WTC11 (cell line): ENCODE measurements around the gene ZRANB1. TPM values are rescaled to one million over a fixed set of nuclear protein-coding genes. Genes with fewer than 3 reads are reported as not detected.

Source experiments
- ATAC-seq: fragments of 200-7000 bp; cut with Tn5 transposase; 2 replicates; pipeline ENCODE4 v1.10.0; 2021; ENCODE audit warnings: mild to moderate bottlenecking, moderate library complexity
- CTCF ChIA-PET: fragments of 300-600 bp; sonication (Branson Sonifier 250); formaldehyde crosslinking; loops from one replicate; lab custom pipeline; 2021; ENCODE audit warnings: antibody characterized with exemption; lab: Charles Lee
- POLR2A ChIA-PET: fragments of 350-600 bp; sonication (Branson Sonifier 250); formaldehyde crosslinking; loops from one replicate; lab custom pipeline; 2021; ENCODE audit warnings: antibody characterized with exemption; lab: Charles Lee
- DNase-seq: peaks from one replicate; pipeline ENCODE4 v3.0.0; 2021; ENCODE audit warnings: low spot score
- H3K27ac Mint-ChIP-seq: 2 replicates; pipeline ENCODE4 v1.8.0; 2021; ENCODE audit warnings: mixed read lengths
- H3K27me3 Mint-ChIP-seq: 2 replicates; pipeline ENCODE4 v1.8.0; 2021; ENCODE audit warnings: low read depth, mild to moderate bottlenecking, moderate library complexity, mixed read lengths
- H3K36me3 Mint-ChIP-seq: 2 replicates; pipeline ENCODE4 v1.8.0; 2021; ENCODE audit warnings: mixed read lengths
- H3K4me1 Mint-ChIP-seq: 2 replicates; pipeline ENCODE4 v1.8.0; 2022; ENCODE audit warnings: mixed read lengths
- H3K4me3 Mint-ChIP-seq: 2 replicates; pipeline ENCODE4 v1.8.0; 2021; ENCODE audit warnings: mild to moderate bottlenecking, moderate library complexity, mixed read lengths
- H3K9me3 Mint-ChIP-seq: 2 replicates; pipeline ENCODE4 v1.8.0; 2021; ENCODE audit warnings: mixed read lengths
- ESRRA ChIP-seq: sonication (generic); formaldehyde crosslinking; IDR thresholded peaks from 2 replicates; pipeline ENCODE4 v1.8.1; 2022; ENCODE audit warnings: mild to moderate bottlenecking, missing genetic modification reagents, borderline replicate concordance
- ZNF138 ChIP-seq: sonication (generic); formaldehyde crosslinking; conservative IDR thresholded peaks from 2 replicates; pipeline ENCODE4 v1.8.1; 2022; ENCODE audit warnings: mild to moderate bottlenecking, moderate library complexity, missing genetic modification reagents
- ZNF232 ChIP-seq: sonication (generic); formaldehyde crosslinking; IDR thresholded peaks from 2 replicates; pipeline ENCODE4 v1.8.0; 2022; ENCODE audit warnings: mild to moderate bottlenecking, missing genetic modification reagents
- ZNF423 ChIP-seq: fragments of 250-450 bp; sonication (Bioruptor Pico); IDR thresholded peaks from 2 replicates; pipeline ENCODE4 v2.1.2; 2022; ENCODE audit warnings: mild to moderate bottlenecking, moderate library complexity
- total RNA-seq: library from RNA; stranded (reverse); gene quantifications from 3 replicates; pipeline ENCODE4 v1.2.3, GENCODE V29; 2021
- TF ChIP-seq, protein P1 (sequence below): sonication (generic); formaldehyde crosslinking; IDR thresholded peaks from 2 replicates; pipeline ENCODE4 v1.8.1; 2023; ENCODE audit warnings: mild to moderate bottlenecking, missing genetic modification reagents, borderline replicate concordance
- TF ChIP-seq, protein P2 (sequence below): sonication (generic); formaldehyde crosslinking; IDR thresholded peaks from 2 replicates; pipeline ENCODE4 v1.8.1; 2023; ENCODE audit warnings: mild to moderate bottlenecking, missing genetic modification reagents
- TF ChIP-seq, protein P3 (sequence below): fragments of 250-450 bp; sonication (Bioruptor Pico); conservative IDR thresholded peaks from 2 replicates; pipeline ENCODE4 v1.9.0; 2021; ENCODE audit warnings: mild to moderate bottlenecking
- TF ChIP-seq, protein P4 (sequence below): sonication (generic); formaldehyde crosslinking; IDR thresholded peaks from 2 replicates; pipeline ENCODE4 v1.8.1; 2023; ENCODE audit warnings: mild to moderate bottlenecking, missing genetic modification reagents
- TF ChIP-seq, protein P5 (sequence below): sonication (generic); formaldehyde crosslinking; IDR thresholded peaks from 2 replicates; pipeline ENCODE4 v1.8.1; 2023; ENCODE audit warnings: mild to moderate bottlenecking, missing genetic modification reagents, moderate library complexity
- TF ChIP-seq, protein P6 (sequence below): sonication (generic); formaldehyde crosslinking; IDR thresholded peaks from 2 replicates; pipeline ENCODE4 v1.8.1; 2022; ENCODE audit warnings: missing genetic modification reagents, borderline replicate concordance
- TF ChIP-seq, protein P7 (sequence below): fragments of 250-450 bp; sonication (Bioruptor Pico); IDR thresholded peaks from 2 replicates; pipeline ENCODE4 v1.8.0; 2021; ENCODE audit warnings: mild to moderate bottlenecking
- TF ChIP-seq, protein P8 (sequence below): fragments of 250-450 bp; sonication (Bioruptor Pico); IDR thresholded peaks from 2 replicates; pipeline ENCODE4 v2.1.2; 2022; ENCODE audit warnings: mild to moderate bottlenecking, moderate library complexity

The ZRANB1 gene
- total RNA-seq, 1 experiment from 2014 or later: 15.9 TPM

DNA sequence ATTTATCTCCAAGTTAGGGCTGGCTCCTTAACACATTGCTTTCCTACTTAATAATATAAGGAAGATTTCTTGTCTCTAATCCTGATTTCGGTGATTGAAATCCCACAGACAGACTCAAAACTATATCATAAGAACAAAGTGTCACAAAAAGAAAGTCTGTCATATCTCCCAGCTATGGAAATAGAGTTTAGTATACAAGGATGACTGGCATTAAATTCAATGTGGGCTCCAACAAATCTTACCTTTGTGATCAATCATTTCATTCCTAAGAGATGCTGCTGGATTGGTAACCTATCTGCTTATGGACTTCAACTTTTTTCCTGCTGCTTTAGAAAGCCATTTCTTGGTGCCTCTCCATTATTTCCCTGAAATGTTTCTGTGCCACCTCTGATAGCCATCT is 39.5 kb upstream of the ZRANB1 start (continued):
- TF ChIP-seq, protein P1, sequence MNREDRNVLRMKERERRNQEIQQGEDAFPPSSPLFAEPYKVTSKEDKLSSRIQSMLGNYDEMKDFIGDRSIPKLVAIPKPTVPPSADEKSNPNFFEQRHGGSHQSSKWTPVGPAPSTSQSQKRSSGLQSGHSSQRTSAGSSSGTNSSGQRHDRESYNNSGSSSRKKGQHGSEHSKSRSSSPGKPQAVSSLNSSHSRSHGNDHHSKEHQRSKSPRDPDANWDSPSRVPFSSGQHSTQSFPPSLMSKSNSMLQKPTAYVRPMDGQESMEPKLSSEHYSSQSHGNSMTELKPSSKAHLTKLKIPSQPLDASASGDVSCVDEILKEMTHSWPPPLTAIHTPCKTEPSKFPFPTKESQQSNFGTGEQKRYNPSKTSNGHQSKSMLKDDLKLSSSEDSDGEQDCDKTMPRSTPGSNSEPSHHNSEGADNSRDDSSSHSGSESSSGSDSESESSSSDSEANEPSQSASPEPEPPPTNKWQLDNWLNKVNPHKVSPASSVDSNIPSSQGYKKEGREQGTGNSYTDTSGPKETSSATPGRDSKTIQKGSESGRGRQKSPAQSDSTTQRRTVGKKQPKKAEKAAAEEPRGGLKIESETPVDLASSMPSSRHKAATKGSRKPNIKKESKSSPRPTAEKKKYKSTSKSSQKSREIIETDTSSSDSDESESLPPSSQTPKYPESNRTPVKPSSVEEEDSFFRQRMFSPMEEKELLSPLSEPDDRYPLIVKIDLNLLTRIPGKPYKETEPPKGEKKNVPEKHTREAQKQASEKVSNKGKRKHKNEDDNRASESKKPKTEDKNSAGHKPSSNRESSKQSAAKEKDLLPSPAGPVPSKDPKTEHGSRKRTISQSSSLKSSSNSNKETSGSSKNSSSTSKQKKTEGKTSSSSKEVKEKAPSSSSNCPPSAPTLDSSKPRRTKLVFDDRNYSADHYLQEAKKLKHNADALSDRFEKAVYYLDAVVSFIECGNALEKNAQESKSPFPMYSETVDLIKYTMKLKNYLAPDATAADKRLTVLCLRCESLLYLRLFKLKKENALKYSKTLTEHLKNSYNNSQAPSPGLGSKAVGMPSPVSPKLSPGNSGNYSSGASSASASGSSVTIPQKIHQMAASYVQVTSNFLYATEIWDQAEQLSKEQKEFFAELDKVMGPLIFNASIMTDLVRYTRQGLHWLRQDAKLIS (CRISPR knock-in tag): no peak
- no peak for TF ChIP-seq ZNF138 (CRISPR knock-in tag)
- TF ChIP-seq ESRRA (CRISPR knock-in tag): no peak
- TF ChIP-seq, protein P2, sequence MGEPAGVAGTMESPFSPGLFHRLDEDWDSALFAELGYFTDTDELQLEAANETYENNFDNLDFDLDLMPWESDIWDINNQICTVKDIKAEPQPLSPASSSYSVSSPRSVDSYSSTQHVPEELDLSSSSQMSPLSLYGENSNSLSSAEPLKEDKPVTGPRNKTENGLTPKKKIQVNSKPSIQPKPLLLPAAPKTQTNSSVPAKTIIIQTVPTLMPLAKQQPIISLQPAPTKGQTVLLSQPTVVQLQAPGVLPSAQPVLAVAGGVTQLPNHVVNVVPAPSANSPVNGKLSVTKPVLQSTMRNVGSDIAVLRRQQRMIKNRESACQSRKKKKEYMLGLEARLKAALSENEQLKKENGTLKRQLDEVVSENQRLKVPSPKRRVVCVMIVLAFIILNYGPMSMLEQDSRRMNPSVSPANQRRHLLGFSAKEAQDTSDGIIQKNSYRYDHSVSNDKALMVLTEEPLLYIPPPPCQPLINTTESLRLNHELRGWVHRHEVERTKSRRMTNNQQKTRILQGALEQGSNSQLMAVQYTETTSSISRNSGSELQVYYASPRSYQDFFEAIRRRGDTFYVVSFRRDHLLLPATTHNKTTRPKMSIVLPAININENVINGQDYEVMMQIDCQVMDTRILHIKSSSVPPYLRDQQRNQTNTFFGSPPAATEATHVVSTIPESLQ (CRISPR knock-in tag): no peak
- TF ChIP-seq, all 79 proteins: peak for 0

DNA sequence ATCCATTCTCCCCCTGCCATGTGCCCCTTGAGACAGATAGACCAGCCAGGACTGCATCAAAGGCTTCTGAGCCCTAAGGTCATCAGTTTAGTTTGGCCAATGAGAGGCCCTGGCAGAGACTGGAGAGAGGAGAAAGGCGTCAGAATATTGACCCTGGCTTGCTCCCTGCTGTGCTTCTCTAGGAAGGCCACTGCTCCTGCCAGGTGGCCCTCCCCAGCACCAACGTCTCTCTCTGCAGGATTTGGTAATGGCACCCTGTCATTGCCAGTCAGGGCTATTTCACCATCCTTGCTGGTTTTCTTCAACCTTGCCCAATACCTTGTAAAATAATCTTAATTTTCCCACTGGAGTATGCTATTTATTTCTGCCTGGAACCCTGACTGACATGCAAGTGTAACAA is 38.8 kb upstream of the ZRANB1 start:
- no peak overlapping the region for H3K27ac Mint-ChIP-seq
- CTCF ChIA-PET: no interaction called here

DNA sequence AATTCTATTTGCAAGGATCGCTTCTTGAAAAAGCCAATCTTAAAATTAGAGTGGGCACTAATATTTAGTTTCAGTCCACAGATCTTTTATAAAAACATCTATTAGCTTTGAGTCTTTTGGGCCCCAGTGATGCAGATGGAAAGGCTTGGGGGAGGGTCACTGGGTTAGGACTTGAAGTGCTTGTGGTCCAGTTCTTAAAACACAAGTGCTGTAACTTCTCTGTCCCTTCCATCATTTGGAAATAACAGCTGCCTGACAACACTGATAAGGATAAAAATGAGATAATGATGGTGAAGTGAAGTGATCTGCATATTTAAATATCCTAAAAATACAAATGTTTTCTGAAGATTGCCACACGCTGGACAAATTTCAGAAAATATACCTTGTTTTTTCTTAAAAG is 37.1 kb upstream of the ZRANB1 start:
- ATAC-seq: no peak
- H3K27me3 Mint-ChIP-seq: no peaks in the 10 kb centered on the region; the same call in 1 of the 2 replicates
- no peak overlapping the region for H3K27ac Mint-ChIP-seq
- H3K36me3 Mint-ChIP-seq: no peaks in the 10 kb centered on the region
- no peak for DNase-seq
- H3K4me1 Mint-ChIP-seq: no peaks in the 10 kb centered on the region
- no peaks in the 10 kb centered on the region for H3K9me3 Mint-ChIP-seq
- CTCF ChIA-PET: no interaction called here
- no peak overlapping the region for H3K4me3 Mint-ChIP-seq
- POLR2A ChIA-PET: no interaction called here
- TF ChIP-seq, protein P3, sequence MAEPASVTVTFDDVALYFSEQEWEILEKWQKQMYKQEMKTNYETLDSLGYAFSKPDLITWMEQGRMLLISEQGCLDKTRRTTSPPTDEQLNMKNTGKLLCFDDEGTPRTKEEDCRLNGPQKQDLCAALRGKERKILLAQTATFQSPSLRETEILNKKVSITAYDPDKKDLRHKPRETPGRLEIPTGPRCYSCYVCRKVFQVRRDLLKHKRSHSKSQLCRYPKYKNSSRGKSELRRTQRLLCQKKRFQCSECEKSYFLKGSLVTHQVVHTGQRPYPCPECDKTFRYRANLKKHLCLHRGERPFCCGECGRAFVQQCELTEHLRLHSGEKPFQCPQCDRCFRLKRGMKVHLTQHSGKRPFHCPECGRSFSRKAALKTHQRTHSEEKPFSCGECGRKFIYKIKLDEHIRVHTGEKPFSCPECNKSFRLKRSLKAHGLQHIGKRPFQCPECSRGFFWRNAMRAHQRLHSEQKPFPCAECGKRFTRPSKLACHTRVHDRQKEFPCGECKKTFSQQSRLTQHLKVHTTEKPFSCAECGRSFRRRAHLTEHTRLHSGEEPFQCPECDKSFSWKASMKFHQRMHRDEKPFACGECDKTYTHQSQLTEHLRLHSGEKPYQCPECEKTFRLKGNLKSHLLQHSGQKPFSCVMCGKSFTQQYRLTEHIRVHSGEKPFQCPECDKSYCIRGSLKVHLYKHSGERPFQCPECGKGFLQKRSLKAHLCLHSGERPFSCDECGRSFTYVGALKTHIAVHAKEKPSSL (CRISPR knock-in tag): no peak
- TF ChIP-seq ZNF423 (CRISPR knock-in tag) (no peak), ZNF232 (CRISPR knock-in tag) (no peak)
- TF ChIP-seq, protein P4, sequence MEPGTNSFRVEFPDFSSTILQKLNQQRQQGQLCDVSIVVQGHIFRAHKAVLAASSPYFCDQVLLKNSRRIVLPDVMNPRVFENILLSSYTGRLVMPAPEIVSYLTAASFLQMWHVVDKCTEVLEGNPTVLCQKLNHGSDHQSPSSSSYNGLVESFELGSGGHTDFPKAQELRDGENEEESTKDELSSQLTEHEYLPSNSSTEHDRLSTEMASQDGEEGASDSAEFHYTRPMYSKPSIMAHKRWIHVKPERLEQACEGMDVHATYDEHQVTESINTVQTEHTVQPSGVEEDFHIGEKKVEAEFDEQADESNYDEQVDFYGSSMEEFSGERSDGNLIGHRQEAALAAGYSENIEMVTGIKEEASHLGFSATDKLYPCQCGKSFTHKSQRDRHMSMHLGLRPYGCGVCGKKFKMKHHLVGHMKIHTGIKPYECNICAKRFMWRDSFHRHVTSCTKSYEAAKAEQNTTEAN (CRISPR knock-in tag): no peak
- TF ChIP-seq, protein P5, sequence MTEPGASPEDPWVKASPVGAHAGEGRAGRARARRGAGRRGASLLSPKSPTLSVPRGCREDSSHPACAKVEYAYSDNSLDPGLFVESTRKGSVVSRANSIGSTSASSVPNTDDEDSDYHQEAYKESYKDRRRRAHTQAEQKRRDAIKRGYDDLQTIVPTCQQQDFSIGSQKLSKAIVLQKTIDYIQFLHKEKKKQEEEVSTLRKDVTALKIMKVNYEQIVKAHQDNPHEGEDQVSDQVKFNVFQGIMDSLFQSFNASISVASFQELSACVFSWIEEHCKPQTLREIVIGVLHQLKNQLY (CRISPR knock-in tag): no peak
- TF ChIP-seq, protein P6, sequence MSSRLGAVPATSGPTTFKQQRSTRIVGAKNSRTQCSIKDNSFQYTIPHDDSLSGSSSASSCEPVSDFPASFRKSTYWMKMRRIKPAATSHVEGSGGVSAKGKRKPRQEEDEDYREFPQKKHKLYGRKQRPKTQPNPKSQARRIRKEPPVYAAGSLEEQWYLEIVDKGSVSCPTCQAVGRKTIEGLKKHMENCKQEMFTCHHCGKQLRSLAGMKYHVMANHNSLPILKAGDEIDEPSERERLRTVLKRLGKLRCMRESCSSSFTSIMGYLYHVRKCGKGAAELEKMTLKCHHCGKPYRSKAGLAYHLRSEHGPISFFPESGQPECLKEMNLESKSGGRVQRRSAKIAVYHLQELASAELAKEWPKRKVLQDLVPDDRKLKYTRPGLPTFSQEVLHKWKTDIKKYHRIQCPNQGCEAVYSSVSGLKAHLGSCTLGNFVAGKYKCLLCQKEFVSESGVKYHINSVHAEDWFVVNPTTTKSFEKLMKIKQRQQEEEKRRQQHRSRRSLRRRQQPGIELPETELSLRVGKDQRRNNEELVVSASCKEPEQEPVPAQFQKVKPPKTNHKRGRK (CRISPR knock-in tag): no peak
- TF ChIP-seq, protein P7, sequence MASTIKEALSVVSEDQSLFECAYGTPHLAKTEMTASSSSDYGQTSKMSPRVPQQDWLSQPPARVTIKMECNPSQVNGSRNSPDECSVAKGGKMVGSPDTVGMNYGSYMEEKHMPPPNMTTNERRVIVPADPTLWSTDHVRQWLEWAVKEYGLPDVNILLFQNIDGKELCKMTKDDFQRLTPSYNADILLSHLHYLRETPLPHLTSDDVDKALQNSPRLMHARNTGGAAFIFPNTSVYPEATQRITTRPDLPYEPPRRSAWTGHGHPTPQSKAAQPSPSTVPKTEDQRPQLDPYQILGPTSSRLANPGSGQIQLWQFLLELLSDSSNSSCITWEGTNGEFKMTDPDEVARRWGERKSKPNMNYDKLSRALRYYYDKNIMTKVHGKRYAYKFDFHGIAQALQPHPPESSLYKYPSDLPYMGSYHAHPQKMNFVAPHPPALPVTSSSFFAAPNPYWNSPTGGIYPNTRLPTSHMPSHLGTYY (CRISPR knock-in tag): no peak
- TF ChIP-seq, protein P1 (CRISPR knock-in tag): no peak

More for the DNA sequence above, 38.8 kb upstream of the ZRANB1 start:
- no peaks in the 10 kb centered on the region for H3K4me1 Mint-ChIP-seq
- H3K4me3 Mint-ChIP-seq: no peak overlapping the region
- no peaks in the 10 kb centered on the region; the same call in 1 of the 2 replicates for H3K27me3 Mint-ChIP-seq
- ATAC-seq: peak; percentile 29; the same call in 1 of the 2 replicates
- H3K36me3 Mint-ChIP-seq: no peaks in the 10 kb centered on the region
- DNase-seq: no peak
- TF ChIP-seq, protein P8, sequence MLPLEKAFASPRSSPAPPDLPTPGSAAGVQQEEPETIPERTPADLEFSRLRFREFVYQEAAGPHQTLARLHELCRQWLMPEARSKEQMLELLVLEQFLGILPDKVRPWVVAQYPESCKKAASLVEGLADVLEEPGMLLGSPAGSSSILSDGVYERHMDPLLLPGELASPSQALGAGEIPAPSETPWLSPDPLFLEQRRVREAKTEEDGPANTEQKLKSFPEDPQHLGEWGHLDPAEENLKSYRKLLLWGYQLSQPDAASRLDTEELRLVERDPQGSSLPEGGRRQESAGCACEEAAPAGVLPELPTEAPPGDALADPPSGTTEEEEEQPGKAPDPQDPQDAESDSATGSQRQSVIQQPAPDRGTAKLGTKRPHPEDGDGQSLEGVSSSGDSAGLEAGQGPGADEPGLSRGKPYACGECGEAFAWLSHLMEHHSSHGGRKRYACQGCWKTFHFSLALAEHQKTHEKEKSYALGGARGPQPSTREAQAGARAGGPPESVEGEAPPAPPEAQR: no peak
- no peaks in the 10 kb centered on the region for H3K9me3 Mint-ChIP-seq
- POLR2A ChIA-PET: no interaction called here
